ENCODE data around the gene PCDHA12. TPM values are rescaled to one million over a fixed set of nuclear protein-coding genes. Genes with fewer than 3 reads are reported as not detected.
"Not testable (repeated sequence)": the region's sequence is repeated elsewhere in the genome, so short reads cannot be mapped to it uniquely, and the experiment has no call there.

The PCDHA12 gene
- total RNA-seq, 2 donors from 2014 or later: not detected

DNA sequence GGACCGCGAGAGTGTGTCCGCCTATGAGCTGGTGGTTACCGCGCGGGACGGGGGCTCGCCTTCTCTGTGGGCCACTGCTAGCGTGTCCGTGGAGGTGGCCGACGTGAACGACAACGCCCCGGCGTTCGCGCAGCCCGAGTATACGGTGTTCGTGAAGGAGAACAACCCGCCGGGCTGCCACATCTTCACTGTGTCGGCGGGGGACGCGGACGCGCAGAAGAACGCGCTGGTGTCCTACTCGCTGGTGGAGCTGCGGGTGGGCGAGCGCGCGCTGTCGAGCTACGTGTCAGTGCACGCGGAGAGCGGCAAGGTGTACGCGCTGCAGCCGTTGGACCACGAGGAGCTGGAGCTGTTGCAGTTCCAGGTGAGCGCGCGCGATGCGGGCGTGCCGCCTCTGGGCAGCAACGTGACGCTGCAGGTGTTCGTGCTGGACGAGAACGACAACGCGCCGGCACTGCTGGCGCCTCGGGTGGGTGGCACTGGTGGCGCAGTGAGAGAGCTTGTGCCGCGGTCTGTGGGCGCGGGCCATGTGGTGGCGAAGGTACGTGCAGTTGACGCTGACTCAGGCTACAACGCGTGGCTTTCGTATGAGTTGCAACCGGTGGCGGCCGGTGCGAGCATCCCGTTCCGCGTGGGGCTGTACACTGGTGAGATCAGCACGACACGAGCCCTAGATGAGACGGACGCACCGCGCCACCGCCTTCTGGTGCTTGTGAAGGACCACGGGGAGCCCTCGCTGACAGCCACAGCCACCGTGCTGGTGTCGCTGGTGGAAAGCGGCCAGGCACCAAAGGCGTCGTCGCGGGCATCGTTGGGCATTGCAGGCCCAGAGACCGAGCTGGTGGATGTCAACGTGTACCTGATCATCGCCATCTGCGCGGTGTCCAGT, 39.2 kb upstream of the PCDHA12 start:
- intact Hi-C loops (cut with DNase I): no loop called here
- Histone ChIP-seq H3K4me1 (no peaks in the 10 kb centered on the region), H3K9ac (ENCODE audit: low read depth in 2 of 2, low read length in 2 of 2) (no peak overlapping the region), H3K9me3 (no peaks in the 10 kb centered on the region), H3K27ac (no peak overlapping the region), H3K27me3 (no peaks in the 10 kb centered on the region), H3K36me3 (no peaks in the 10 kb centered on the region), H3K4me3 (no peak overlapping the region)
- TF ChIP-seq, protein P1, sequence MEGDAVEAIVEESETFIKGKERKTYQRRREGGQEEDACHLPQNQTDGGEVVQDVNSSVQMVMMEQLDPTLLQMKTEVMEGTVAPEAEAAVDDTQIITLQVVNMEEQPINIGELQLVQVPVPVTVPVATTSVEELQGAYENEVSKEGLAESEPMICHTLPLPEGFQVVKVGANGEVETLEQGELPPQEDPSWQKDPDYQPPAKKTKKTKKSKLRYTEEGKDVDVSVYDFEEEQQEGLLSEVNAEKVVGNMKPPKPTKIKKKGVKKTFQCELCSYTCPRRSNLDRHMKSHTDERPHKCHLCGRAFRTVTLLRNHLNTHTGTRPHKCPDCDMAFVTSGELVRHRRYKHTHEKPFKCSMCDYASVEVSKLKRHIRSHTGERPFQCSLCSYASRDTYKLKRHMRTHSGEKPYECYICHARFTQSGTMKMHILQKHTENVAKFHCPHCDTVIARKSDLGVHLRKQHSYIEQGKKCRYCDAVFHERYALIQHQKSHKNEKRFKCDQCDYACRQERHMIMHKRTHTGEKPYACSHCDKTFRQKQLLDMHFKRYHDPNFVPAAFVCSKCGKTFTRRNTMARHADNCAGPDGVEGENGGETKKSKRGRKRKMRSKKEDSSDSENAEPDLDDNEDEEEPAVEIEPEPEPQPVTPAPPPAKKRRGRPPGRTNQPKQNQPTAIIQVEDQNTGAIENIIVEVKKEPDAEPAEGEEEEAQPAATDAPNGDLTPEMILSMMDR (IDR thresholded peaks at IDR 0.05): no peak
- no peak for DNase-seq

DNA sequence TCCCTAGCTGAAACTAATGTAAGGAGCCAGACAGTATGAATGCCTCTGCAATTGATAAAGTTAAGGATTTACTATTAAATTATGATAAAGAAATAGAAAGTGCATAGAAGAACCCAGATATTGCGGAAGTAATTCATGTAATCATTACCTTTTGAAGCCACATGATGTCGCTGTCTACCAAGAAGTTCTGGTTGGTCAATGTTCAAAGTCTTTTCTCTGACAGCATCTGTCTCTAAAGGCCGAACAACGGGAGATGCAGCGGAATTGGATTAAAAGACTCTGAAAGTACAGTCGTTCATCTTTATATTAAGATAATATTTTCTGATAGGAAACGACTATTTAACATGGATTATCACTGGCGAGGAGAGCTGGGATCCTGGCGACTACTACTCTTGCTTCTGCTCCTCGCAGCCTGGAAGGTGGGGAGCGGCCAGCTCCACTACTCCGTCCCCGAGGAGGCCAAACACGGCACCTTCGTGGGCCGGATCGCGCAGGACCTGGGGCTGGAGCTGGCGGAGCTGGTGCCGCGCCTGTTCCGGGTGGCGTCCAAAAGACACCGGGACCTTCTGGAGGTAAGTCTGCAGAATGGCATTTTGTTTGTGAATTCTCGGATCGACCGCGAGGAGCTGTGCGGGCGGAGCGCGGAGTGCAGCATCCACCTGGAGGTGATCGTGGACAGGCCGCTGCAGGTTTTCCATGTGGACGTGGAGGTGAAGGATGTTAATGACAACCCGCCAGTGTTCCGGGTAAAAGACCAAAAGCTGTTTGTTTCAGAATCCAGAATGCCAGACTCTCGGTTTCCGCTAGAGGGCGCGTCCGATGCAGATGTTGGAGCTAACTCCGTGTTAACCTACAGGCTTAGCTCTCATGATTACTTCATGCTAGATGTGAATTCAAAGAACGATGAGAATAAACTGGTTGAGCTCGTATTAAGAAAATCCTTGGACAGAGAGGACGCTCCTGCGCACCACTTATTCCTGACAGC, 33.8 kb upstream of the PCDHA12 start, which contains the start of gene PCDHA8:
TSS of gene PCDHA8 (plus strand) at position 210 of the 985 bp plus-strand sequence. CDS start at position 345, 135 bp downstream.
- intact Hi-C loops (cut with DNase I): no loop called here
- no peak for DNase-seq
- H3K4me3 ChIP-seq: no peak within 1 kb of the TSS
- H3K27ac ChIP-seq: no peak within 1 kb of the TSS
- H3K27me3 ChIP-seq: no peaks in the 10 kb centered on the region
- no peaks in the 10 kb centered on the region for H3K4me1 ChIP-seq
- no peak within 1 kb of the TSS for H3K9ac ChIP-seq (ENCODE audit: low read depth in 2 of 2, low read length in 2 of 2)
- H3K9me3 ChIP-seq: no peaks in the 10 kb centered on the region
- TF ChIP-seq, protein P1 (IDR thresholded peaks at IDR 0.05): no peak
- H3K36me3 ChIP-seq: no peaks in the 10 kb centered on the region

DNA sequence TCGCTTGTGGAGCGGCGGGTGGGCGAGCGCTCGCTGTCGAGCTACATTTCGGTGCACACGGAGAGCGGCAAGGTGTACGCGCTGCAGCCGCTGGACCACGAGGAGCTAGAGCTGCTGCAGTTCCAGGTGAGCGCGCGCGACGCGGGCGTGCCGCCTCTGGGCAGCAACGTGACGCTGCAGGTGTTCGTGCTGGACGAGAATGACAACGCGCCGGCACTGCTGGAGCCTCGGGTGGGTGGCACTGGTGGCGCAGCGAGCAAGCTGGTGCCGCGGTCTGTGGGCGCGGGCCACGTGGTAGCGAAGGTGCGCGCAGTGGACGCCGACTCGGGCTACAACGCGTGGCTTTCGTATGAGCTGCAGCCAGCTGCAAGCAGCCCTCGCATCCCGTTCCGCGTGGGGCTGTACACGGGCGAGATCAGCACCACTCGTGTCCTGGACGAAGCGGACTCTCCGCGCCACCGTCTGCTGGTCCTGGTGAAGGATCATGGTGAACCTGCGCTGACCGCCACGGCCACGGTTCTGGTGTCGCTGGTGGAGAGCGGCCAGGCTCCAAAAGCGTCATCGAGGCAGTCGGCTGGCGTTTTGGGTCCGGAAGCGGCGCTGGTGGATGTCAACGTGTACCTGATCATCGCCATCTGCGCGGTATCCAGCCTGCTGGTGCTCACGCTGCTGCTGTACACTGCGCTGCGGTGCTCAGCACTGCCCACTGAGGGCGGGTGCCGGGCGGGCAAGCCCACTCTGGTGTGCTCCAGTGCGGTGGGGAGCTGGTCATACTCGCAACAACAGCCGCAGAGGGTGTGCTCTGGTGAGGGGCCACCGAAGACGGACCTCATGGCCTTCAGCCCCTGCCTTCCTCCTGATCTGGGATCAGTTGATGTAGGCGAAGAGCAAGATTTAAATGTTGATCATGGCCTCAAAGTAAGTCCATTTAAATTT, 32.0 kb upstream of the PCDHA12 start:
- Histone ChIP-seq H3K27me3 (no peaks in the 10 kb centered on the region), H3K4me3 (no peak overlapping the region), H3K36me3 (no peaks in the 10 kb centered on the region), H3K27ac (no peak overlapping the region), H3K4me1 (no peaks in the 10 kb centered on the region), H3K9me3 (no peaks in the 10 kb centered on the region), H3K9ac (ENCODE audit: low read depth in 2 of 2, low read length in 2 of 2) (no peak overlapping the region)
- DNase-seq: no peak
- intact Hi-C loops (cut with DNase I): no loop called here
- TF ChIP-seq, protein P1 (IDR thresholded peaks at IDR 0.05): no peak

DNA sequence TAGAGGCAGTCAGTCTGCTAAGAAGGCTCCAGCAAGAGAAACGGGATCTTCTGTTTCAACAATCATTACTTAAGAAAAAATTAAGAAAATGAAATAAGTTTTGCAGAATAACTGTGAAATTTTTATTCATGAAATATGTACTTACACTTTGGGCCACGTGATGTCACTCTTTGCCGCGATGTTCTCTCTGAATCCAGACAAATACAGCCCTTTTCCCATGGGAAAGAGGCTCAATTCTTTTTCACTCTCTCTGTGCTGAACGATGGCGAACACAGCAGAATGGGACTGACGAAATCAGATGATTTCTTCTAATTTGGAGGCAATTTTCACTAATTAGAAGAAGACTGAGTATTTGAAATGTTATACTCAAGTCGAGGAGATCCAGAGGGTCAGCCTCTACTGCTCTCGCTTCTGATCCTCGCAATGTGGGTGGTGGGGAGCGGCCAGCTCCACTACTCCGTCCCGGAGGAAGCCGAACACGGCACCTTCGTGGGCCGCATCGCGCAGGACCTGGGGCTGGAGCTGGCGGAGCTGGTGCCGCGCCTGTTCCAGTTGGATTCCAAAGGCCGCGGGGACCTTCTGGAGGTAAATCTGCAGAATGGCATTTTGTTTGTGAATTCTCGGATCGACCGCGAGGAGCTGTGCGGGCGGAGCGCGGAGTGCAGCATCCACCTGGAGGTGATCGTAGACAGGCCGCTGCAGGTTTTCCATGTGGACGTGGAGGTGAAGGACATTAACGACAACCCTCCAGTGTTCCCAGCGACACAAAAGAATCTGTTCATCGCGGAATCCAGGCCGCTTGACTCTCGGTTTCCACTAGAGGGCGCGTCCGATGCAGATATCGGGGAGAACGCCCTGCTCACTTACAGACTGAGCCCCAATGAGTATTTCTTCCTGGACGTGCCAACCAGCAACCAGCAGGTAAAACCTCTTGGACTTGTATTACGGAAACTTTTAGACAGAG, 26.7 kb upstream of the PCDHA12 start, which contains the start of gene PCDHA9:
TSS of gene PCDHA9 (plus strand) at position 244 of the 964 bp plus-strand sequence. CDS start at position 358, 114 bp downstream.
- H3K27me3 ChIP-seq; DNase-seq; intact Hi-C loops (cut with DNase I); H3K9me3 ChIP-seq; H3K27ac ChIP-seq; H3K9ac ChIP-seq (ENCODE audit: low read depth in 2 of 2, low read length in 2 of 2); H3K4me1 ChIP-seq; H3K4me3 ChIP-seq; H3K36me3 ChIP-seq: not testable (repeated sequence)

DNA sequence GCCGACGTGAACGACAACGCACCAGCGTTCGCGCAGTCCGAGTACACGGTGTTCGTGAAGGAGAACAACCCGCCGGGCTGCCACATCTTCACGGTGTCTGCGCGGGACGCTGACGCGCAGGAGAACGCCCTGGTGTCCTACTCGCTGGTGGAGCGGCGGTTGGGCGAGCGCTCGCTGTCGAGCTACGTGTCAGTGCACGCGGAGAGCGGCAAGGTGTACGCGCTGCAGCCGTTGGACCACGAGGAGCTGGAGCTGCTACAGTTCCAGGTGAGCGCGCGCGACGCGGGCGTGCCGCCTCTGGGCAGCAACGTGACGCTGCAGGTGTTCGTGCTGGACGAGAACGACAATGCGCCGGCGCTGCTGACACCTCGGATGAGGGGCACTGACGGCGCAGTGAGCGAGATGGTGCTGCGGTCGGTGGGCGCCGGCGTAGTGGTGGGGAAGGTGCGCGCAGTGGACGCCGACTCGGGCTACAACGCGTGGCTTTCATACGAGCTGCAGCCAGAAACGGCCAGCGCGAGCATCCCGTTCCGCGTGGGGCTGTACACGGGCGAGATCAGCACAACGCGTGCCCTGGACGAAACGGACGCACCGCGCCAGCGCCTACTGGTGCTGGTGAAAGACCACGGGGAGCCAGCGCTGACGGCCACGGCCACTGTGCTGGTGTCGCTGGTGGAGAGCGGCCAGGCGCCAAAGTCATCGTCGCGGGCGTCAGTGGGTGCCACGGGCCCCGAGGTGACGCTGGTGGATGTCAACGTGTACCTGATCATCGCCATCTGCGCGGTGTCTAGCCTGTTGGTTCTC, 25.1 kb upstream of the PCDHA12 start:
- H3K27me3 ChIP-seq; H3K36me3 ChIP-seq; H3K27ac ChIP-seq; H3K4me3 ChIP-seq; DNase-seq; H3K9me3 ChIP-seq; H3K9ac ChIP-seq (ENCODE audit: low read depth in 2 of 2, low read length in 2 of 2); intact Hi-C loops (cut with DNase I); H3K4me1 ChIP-seq: not testable (repeated sequence)

Data from colonic mucosa (tissue), 4 donors.